Liver (tissue), 9 donors: ENCODE measurements around the gene CRELD2. TPM values are rescaled to one million over a fixed set of nuclear protein-coding genes. Genes with fewer than 3 reads are reported as not detected.

Source experiments
- DNase-seq: peaks from one replicate; pipeline ENCODE4 v3.0.0-alpha.2; 2017; ENCODE audit warnings: low spot score
- H3K27ac ChIP-seq, 2 donors: one replicate each; pipeline ENCODE4 v1.7.0; 2013; ENCODE audit warnings: inconsistent platforms in 2 of 2, low read length in 2 of 2, control low read depth in 1 of 2, low read depth in 1 of 2, mild to moderate bottlenecking in 1 of 2
- H3K27me3 ChIP-seq, 4 donors: one replicate each; pipeline versions ENCODE4 v1.6.1 to v1.7.0; 2013; ENCODE audit warnings: low read length in 3 of 4, inconsistent platforms in 1 of 4, mild to moderate bottlenecking in 1 of 4, moderate library complexity in 1 of 4; ENCODE audit not compliant: control insufficient read depth in 4 of 4, insufficient read depth in 4 of 4
- H3K36me3 ChIP-seq, 4 donors: one replicate each; pipeline versions ENCODE4 v1.6.1 to v1.7.0; 2013; ENCODE audit warnings: low read length in 3 of 4, mild to moderate bottlenecking in 3 of 4, low read depth in 1 of 4, moderate library complexity in 1 of 4; ENCODE audit not compliant: control insufficient read depth in 4 of 4, insufficient read depth in 3 of 4
- H3K4me1 ChIP-seq, 4 donors: one replicate each; pipeline versions ENCODE4 v1.6.1 to v1.7.0; 2013; ENCODE audit warnings: low read length in 3 of 4, mild to moderate bottlenecking in 3 of 4, moderate library complexity in 1 of 4; ENCODE audit not compliant: control insufficient read depth in 4 of 4, insufficient read depth in 4 of 4
- H3K4me3 ChIP-seq, 3 donors: one replicate each; pipeline versions ENCODE4 v1.6.1 to v1.7.0; 2013; ENCODE audit warnings: low read length in 3 of 3, control low read depth in 1 of 3, low read depth in 1 of 3, mild to moderate bottlenecking in 1 of 3
- H3K9ac ChIP-seq, 2 donors: one replicate each; pipeline ENCODE4 v1.7.0; 2013; ENCODE audit warnings: low read length in 2 of 2, mild to moderate bottlenecking in 2 of 2, moderate library complexity in 2 of 2, control low read depth in 1 of 2, low read depth in 1 of 2
- H3K9me3 ChIP-seq, 4 donors: one replicate each; pipeline versions ENCODE4 v1.6.1 to v1.7.0; 2013; ENCODE audit warnings: low read length in 3 of 4; ENCODE audit not compliant: control insufficient read depth in 4 of 4
- ATF3 ChIP-seq: IDR thresholded peaks from 2 replicates; pipeline ENCODE4 v1.6.1; 2016; ENCODE audit warnings: antibody characterized with exemption
- CTCF ChIP-seq: fragments of 150-350 bp; IDR thresholded peaks from 2 replicates; pipeline ENCODE4 v1.5.1; 2017; ENCODE audit warnings: improper control_type of control experiment, low read depth, low read length; ENCODE audit not compliant: missing input control
- EGR1 ChIP-seq, 2 donors: IDR thresholded peaks; 2 replicates each; pipeline ENCODE4 v1.6.1; 2016 to 2018; ENCODE audit warnings: antibody characterized with exemption in 2 of 2, low read depth in 2 of 2
- FOXA1 ChIP-seq: IDR thresholded peaks from 2 replicates; pipeline ENCODE4 v1.6.1; 2016; ENCODE audit warnings: antibody characterized with exemption
- FOXA2 ChIP-seq: IDR thresholded peaks from 2 replicates; pipeline ENCODE4 v1.6.1; 2016; ENCODE audit warnings: antibody characterized with exemption
- GABPA ChIP-seq, 2 donors: IDR thresholded peaks in 1 of 2; conservative IDR thresholded peaks in 1 of 2; 2 replicates each; pipeline ENCODE4 v1.6.1; 2016; ENCODE audit warnings: antibody characterized with exemption in 2 of 2, mild to moderate bottlenecking in 1 of 2, moderate library complexity in 1 of 2
- HNF4A ChIP-seq, 2 donors: conservative IDR thresholded peaks; 2 replicates each; pipeline ENCODE4 v1.6.1; 2016; ENCODE audit warnings: antibody characterized with exemption in 2 of 2, mild to moderate bottlenecking in 2 of 2
- HNF4G ChIP-seq: IDR thresholded peaks from 2 replicates; pipeline ENCODE4 v1.6.1; 2016; ENCODE audit warnings: antibody characterized with exemption
- JUND ChIP-seq, 2 donors: IDR thresholded peaks; 2 replicates each; pipeline ENCODE4 v1.6.1; 2016; ENCODE audit warnings: antibody characterized with exemption in 2 of 2
- MAX ChIP-seq: IDR thresholded peaks from 2 replicates; pipeline ENCODE4 v1.6.1; 2016; ENCODE audit warnings: antibody characterized with exemption
- NR2F2 ChIP-seq: IDR thresholded peaks from 2 replicates; pipeline ENCODE4 v1.6.1; 2016; ENCODE audit warnings: antibody characterized with exemption
- RAD21 ChIP-seq, 2 donors: IDR thresholded peaks; 2 replicates each; pipeline ENCODE4 v1.6.1; 2016; ENCODE audit warnings: antibody characterized with exemption in 2 of 2, mild to moderate bottlenecking in 2 of 2
- REST ChIP-seq: IDR thresholded peaks from 2 replicates; pipeline ENCODE4 v1.6.1; 2016; ENCODE audit warnings: antibody characterized with exemption, mild to moderate bottlenecking
- RXRA ChIP-seq, 2 donors: IDR thresholded peaks; 2 replicates each; pipeline ENCODE4 v1.6.1; 2017 to 2018; ENCODE audit warnings: antibody characterized with exemption in 2 of 2, mild to moderate bottlenecking in 1 of 2
- SP1 ChIP-seq: IDR thresholded peaks from 2 replicates; pipeline ENCODE4 v1.6.1; 2018; ENCODE audit warnings: antibody characterized with exemption, mild to moderate bottlenecking
- TAF1 ChIP-seq: conservative IDR thresholded peaks from 2 replicates; pipeline ENCODE4 v1.6.1; 2016; ENCODE audit warnings: antibody characterized with exemption, mild to moderate bottlenecking
- YY1 ChIP-seq: IDR thresholded peaks from 2 replicates; pipeline ENCODE4 v1.6.1; 2016; ENCODE audit warnings: antibody characterized with exemption, mild to moderate bottlenecking
- ZBTB33 ChIP-seq: IDR thresholded peaks from 2 replicates; pipeline ENCODE4 v1.6.1; 2016; ENCODE audit warnings: antibody characterized with exemption
- WGBS: extraction: QIAGEN DNeasy Blood & Tissue Kit; methylation state at CpG from one replicate; pipeline ENCODE4 v1.1.7; 2013; 5-methylcytosine and 5-hydroxymethylcytosine counted together
- polyA plus RNA-seq, 2 donors: library from polyadenylated mRNA; stranded (reverse) in 1 of 2; unstranded in 1 of 2; fragments of 200-250 nt in 1 of 2; fragments of >200 nt in 1 of 2; fragmentation: Nextera tagmentation in 1 of 2; extraction: Ambion mirVana in 1 of 2; gene quantifications; one replicate each; pipeline versions ENCODE4 v1.2.1 to v1.2.3, GENCODE V29; 2013 to 2015
- total RNA-seq, 2 donors: library from RNA; depleted of rRNA; stranded (reverse); fragments of >200 nt; gene quantifications; one replicate each; pipeline ENCODE4 v1.2.3, GENCODE V29; 2014
- donor health status: healthy.
- donor health status: healthy.
- donor health status: healthy.
- donor health status: healthy.
- donor health status: healthy.

The CRELD2 gene
- total and polyA plus RNA-seq, 4 donors, result 17.2 to 98.1 (median 57.1) TPM

- TF ChIP-seq CTCF (no peak), ATF3 (no peak), RAD21 (IDR thresholded peaks at IDR 0.05) (peak; percentile 4 to 33), NR2F2 (peak; percentile 68), TAF1 (no peak), GABPA (IDR thresholded peaks at IDR 0.05 in 1 of 2, conservative IDR thresholded peaks at IDR 0.05 in 1 of 2) (no peak), SP1 (peak; percentile 72), EGR1 (IDR thresholded peaks at IDR 0.05; ENCODE audit: low read depth in 2 of 2) (peak in 1 of 2 donors; percentile 13), FOXA1 (no peak), JUND (IDR thresholded peaks at IDR 0.05) (peak in 1 of 2 donors; percentile 17), YY1 (peak; percentile 73), HNF4G (peak; percentile 45), MAX (peak; percentile 76)
Measured at GRCh38 chr22:49966774-49967705, 48.6 kb downstream of the CRELD2 start (continued).

- WGBS, result 19% methylated on average over 18 of the region's 18 CpGs
- H3K9ac ChIP-seq, result peak overlapping the region; percentile 68
Measured at GRCh38 chr22:49967706-49968208, 49.3 kb downstream of the CRELD2 start.

More at GRCh38 chr22:49967706-49968208, 49.3 kb downstream of the CRELD2 start:
- no peak for DNase-seq
- peak in 1 of 2 donors; percentile 18 for TF ChIP-seq GABPA (IDR thresholded peaks at IDR 0.05 in 1 of 2, conservative IDR thresholded peaks at IDR 0.05 in 1 of 2)
- TF ChIP-seq HNF4G, result peak; percentile 90
- peak; percentile 33 to 82 for TF ChIP-seq JUND (IDR thresholded peaks at IDR 0.05)
- peak; percentile 94 to 95 for TF ChIP-seq RXRA (IDR thresholded peaks at IDR 0.05)
- TF ChIP-seq FOXA1, result peak; percentile 83
- peak; percentile 94 to 96 for TF ChIP-seq HNF4A (conservative IDR thresholded peaks at IDR 0.05)
- peak; percentile 58 for TF ChIP-seq ZBTB33
- peak; percentile 98 for TF ChIP-seq SP1
- peak; percentile 77 for TF ChIP-seq REST
- TF ChIP-seq ATF3, result peak; percentile 29
- no peak for TF ChIP-seq CTCF
- peak; percentile 94 for TF ChIP-seq NR2F2
- peak; percentile 69 for TF ChIP-seq FOXA2
- TF ChIP-seq RAD21 (IDR thresholded peaks at IDR 0.05), result peak; percentile 30 to 48
- peak; percentile 86 for TF ChIP-seq MAX
- TF ChIP-seq EGR1 (IDR thresholded peaks at IDR 0.05; ENCODE audit: low read depth in 2 of 2), result peak; percentile 25 to 27
- TF ChIP-seq YY1, result peak; percentile 54
- peak; percentile 43 for TF ChIP-seq TAF1
- peak overlapping the region; percentile 95 to 99 for H3K27ac ChIP-seq
- H3K36me3 ChIP-seq, result peaks cover 0 to 10% (median 3%) of the 10 kb centered on the region in 4 donors
- H3K9me3 ChIP-seq, result no peaks in the 10 kb centered on the region
- H3K4me1 ChIP-seq, result peaks cover 44 to 87% (median 65%) of the 10 kb centered on the region in 4 donors
- peak overlapping the region; percentile 1 to 32 (median 2) for H3K4me3 ChIP-seq
- no peaks in the 10 kb centered on the region for H3K27me3 ChIP-seq
